GM12878 (cell line): ENCODE measurements around the gene IRX5.

Experiments used
- CTCF ChIP-seq, 3 experiments: IDR thresholded peaks in 2 of 3; conservative IDR thresholded peaks in 1 of 3; 2 replicates each; pipeline ENCODE4 v1.5.1; 2011; ENCODE audit warnings: low read depth in 3 of 3, low read length in 3 of 3, mild to moderate bottlenecking in 3 of 3, control low read depth in 2 of 3, moderate library complexity in 2 of 3, inconsistent platforms in 1 of 3, mixed read lengths in 1 of 3; ENCODE audit not compliant: control insufficient read depth in 2 of 3, insufficient read depth in 1 of 3; ENCODE audit errors: extremely low read depth in 1 of 3
- ELK1 ChIP-seq: IDR thresholded peaks from 2 replicates; pipeline ENCODE4 v1.6.1; 2012; ENCODE audit warnings: low read depth, low read length, improper control_type of control experiment
- POLR2A ChIP-seq: IDR thresholded peaks from 2 replicates; pipeline ENCODE4 v1.6.1; 2011; ENCODE audit warnings: low read depth, mild to moderate bottlenecking, low read length
- POLR2AphosphoS5 ChIP-seq: IDR thresholded peaks from 2 replicates; pipeline ENCODE4 v1.6.1; 2011; ENCODE audit warnings: mild to moderate bottlenecking, low read length, inconsistent platforms
- TARDBP ChIP-seq: IDR thresholded peaks from 2 replicates; pipeline ENCODE4 v1.6.1; 2016; ENCODE audit warnings: borderline replicate concordance
- USF2 ChIP-seq: IDR thresholded peaks from 2 replicates; pipeline ENCODE4 v1.6.1; 2011; ENCODE audit warnings: low read depth, low read length, improper control_type of control experiment, borderline replicate concordance

GRCh38 chr16:54970016-54970415, 39.4 kb downstream of the IRX5 start:
- TF ChIP-seq ELK1: no peak
- no peak for TF ChIP-seq USF2
- TF ChIP-seq TARDBP: no peak
- TF ChIP-seq CTCF (IDR thresholded peaks at IDR 0.05 in 2 of 3, conservative IDR thresholded peaks at IDR 0.05 in 1 of 3; ENCODE audit: control insufficient read depth in 2 of 3, extremely low read depth in 1 of 3, insufficient read depth in 1 of 3, low read depth in 3 of 3, low read length in 3 of 3): no peak
- TF ChIP-seq POLR2AphosphoS5: no peak
- TF ChIP-seq POLR2A: no peak
